Glutamatergic neuron (in vitro differentiated cells): Measurements from ENCODE around the gene CHORDC1. TPM values are rescaled to one million over a fixed set of nuclear protein-coding genes. Genes with fewer than 3 reads are reported as not detected.

ENCODE experiments used
- DNase-seq: peaks from one replicate; pipeline ENCODE4 v3.0.0; 2022
- H3K27ac Mint-ChIP-seq: one replicate; pipeline ENCODE4 v1.8.0; 2020; ENCODE audit warnings: mild to moderate bottlenecking, mixed read lengths, inconsistent platforms; ENCODE audit not compliant: unreplicated experiment
- H3K27me3 Mint-ChIP-seq: one replicate; pipeline ENCODE4 v1.8.0; 2020; ENCODE audit warnings: mild to moderate bottlenecking, moderate library complexity, mixed read lengths, inconsistent platforms; ENCODE audit not compliant: unreplicated experiment
- H3K36me3 Mint-ChIP-seq: one replicate; pipeline ENCODE4 v1.8.0; 2020; ENCODE audit warnings: mild to moderate bottlenecking, mixed read lengths, inconsistent platforms; ENCODE audit not compliant: unreplicated experiment
- H3K4me1 Mint-ChIP-seq: one replicate; pipeline ENCODE4 v1.8.0; 2020; ENCODE audit warnings: mild to moderate bottlenecking, low read depth, mixed read lengths, inconsistent platforms; ENCODE audit not compliant: unreplicated experiment
- H3K4me3 Mint-ChIP-seq: one replicate; pipeline ENCODE4 v1.8.0; 2020; ENCODE audit warnings: mild to moderate bottlenecking, mixed read lengths, inconsistent platforms; ENCODE audit not compliant: unreplicated experiment
- H3K9me3 Mint-ChIP-seq: one replicate; pipeline ENCODE4 v1.8.0; 2020; ENCODE audit warnings: mild to moderate bottlenecking, moderate library complexity, mixed read lengths, inconsistent platforms; ENCODE audit not compliant: unreplicated experiment
- CTCF ChIP-seq: fragments of 200-600 bp; sonication (generic); IDR thresholded peaks from one replicate; pipeline ENCODE4 v1.5.0; 2021; ENCODE audit not compliant: partially characterized antibody, unreplicated experiment
- long read RNA-seq: library from polyadenylated mRNA; unstranded; transcript quantifications from one replicate; pipeline ENCODE4 v2.0.0, GENCODE V29; 2020; ENCODE audit not compliant: unreplicated experiment
- total RNA-seq: library from RNA; stranded (reverse); fragmentation: NEBNext Ultra II Directional; extraction: Animal tissue kit (Norgen Biotek cat#: 25700); gene quantifications from one replicate; pipeline ENCODE4 v1.2.1, GENCODE V29; 2021; ENCODE audit not compliant: unreplicated experiment

CHORDC1 gene
- 49.2 TPM for total RNA-seq
- long read RNA-seq, full-length matches to known transcripts, result 17 of 22 reads
- long read RNA-seq, partial matches to known transcripts, result 2 of 22 reads
- long read RNA-seq, other reads (novel, unspliced or antisense), result 3 of 22 reads

- Mint-ChIP-seq H3K9me3 (peaks cover 7% of the 10 kb centered on the region), H3K36me3 (no peaks in the 10 kb centered on the region), H3K27me3 (peaks cover 10% of the 10 kb centered on the region)
Measured at GRCh38 chr11:90222459-90223247, at the start of gene CHORDC1. CHORDC1 (minus strand) TSS chr11:90223049; CDS start chr11:90222954, 95 bp downstream.

GRCh38 chr11:90257158-90257525 is 34.3 kb upstream of the CHORDC1 start:
- Mint-ChIP-seq H3K4me3 (no peak overlapping the region), H3K9me3 (peaks cover 2% of the 10 kb centered on the region), H3K27ac (no peak overlapping the region), H3K27me3 (no peaks in the 10 kb centered on the region), H3K36me3 (no peaks in the 10 kb centered on the region), H3K4me1 (no peaks in the 10 kb centered on the region)
- no peak for DNase-seq
- TF ChIP-seq CTCF, result no peak

More at GRCh38 chr11:90222459-90223247, at the start of gene CHORDC1:
- TF ChIP-seq CTCF, result no peak
- DNase-seq, result peak; percentile 93
- Mint-ChIP-seq H3K27ac (peak within 1 kb of the TSS; percentile 95), H3K4me3 (peak within 1 kb of the TSS; percentile 97), H3K4me1 (peaks cover 24% of the 10 kb centered on the region)

- H3K27me3 Mint-ChIP-seq, result no peaks in the 10 kb centered on the region
- H3K4me1 Mint-ChIP-seq, result no peaks in the 10 kb centered on the region
- H3K27ac Mint-ChIP-seq, result no peak overlapping the region
- H3K9me3 Mint-ChIP-seq, result peaks cover 2% of the 10 kb centered on the region
- H3K4me3 Mint-ChIP-seq, result no peak overlapping the region
- no peak for TF ChIP-seq CTCF
- DNase-seq, result no peak
- no peaks in the 10 kb centered on the region for H3K36me3 Mint-ChIP-seq
Measured at GRCh38 chr11:90256404-90257157, 33.7 kb upstream of the CHORDC1 start.

GRCh38 chr11:90254065-90254464 is 31.2 kb upstream of the CHORDC1 start:
- Mint-ChIP-seq H3K27ac (no peak overlapping the region), H3K9me3 (peaks cover 2% of the 10 kb centered on the region), H3K36me3 (no peaks in the 10 kb centered on the region), H3K27me3 (no peaks in the 10 kb centered on the region), H3K4me3 (no peak overlapping the region), H3K4me1 (no peaks in the 10 kb centered on the region)
- no peak for TF ChIP-seq CTCF
- no peak for DNase-seq
